Stimulated activated CD8-positive, alpha-beta memory T cell treated with anti-CD3 and anti-CD28 coated beads, Interleukin-7, amount 100 ng/mL, for 1 hour (primary cell): ENCODE measurements around the gene LRRC75A.

Source experiments
- DNase-seq, 2 donors: peaks; one replicate each; pipeline ENCODE4 v3.0.0-alpha.2; 2020; ENCODE audit warnings: low read depth in 2 of 2

LRRC75A gene

GRCh38 chr17:16494059-16494458 is 2.1 kb upstream of the LRRC75A start:
- DNase-seq: no peak

GRCh38 chr17:16493531-16494046 is 1.6 kb upstream of the LRRC75A start:
- no peak for DNase-seq

- no peak for DNase-seq
These were observed 879 bp upstream of the LRRC75A start for GRCh38 chr17:16492613-16493530.

GRCh38 chr17:16491131-16491702 is 776 bp downstream of the LRRC75A start:
- no peak for DNase-seq

GRCh38 chr17:16489431-16489830 is 2.6 kb downstream of the LRRC75A start:
- DNase-seq: no peak

GRCh38 chr17:16488968-16489337 is 3.0 kb downstream of the LRRC75A start:
- no peak for DNase-seq

- no peak for DNase-seq
These were observed 3.6 kb downstream of the LRRC75A start for GRCh38 chr17:16488186-16488967.

GRCh38 chr17:16486373-16487250 is 5.4 kb downstream of the LRRC75A start:
- DNase-seq: no peak

GRCh38 chr17:16484445-16485175 is 7.4 kb downstream of the LRRC75A start:
- DNase-seq: no peak

GRCh38 chr17:16483021-16483645 is 8.9 kb downstream of the LRRC75A start:
- DNase-seq: no peak

- no peak for DNase-seq
These were observed 9.7 kb downstream of the LRRC75A start for GRCh38 chr17:16482253-16482652.

- no peak for DNase-seq
These were observed 11.0 kb downstream of the LRRC75A start for GRCh38 chr17:16480995-16481394.

GRCh38 chr17:16479264-16479663 is 12.7 kb downstream of the LRRC75A start:
- no peak for DNase-seq

GRCh38 chr17:16478649-16479048 is 13.3 kb downstream of the LRRC75A start:
- DNase-seq: no peak

GRCh38 chr17:16477666-16478065 is 14.3 kb downstream of the LRRC75A start:
- DNase-seq: no peak

- no peak for DNase-seq
These were observed 14.7 kb downstream of the LRRC75A start for GRCh38 chr17:16477255-16477654.

GRCh38 chr17:16475179-16475704 is 16.8 kb downstream of the LRRC75A start:
- DNase-seq: no peak

- DNase-seq: no peak
These were observed 17.8 kb downstream of the LRRC75A start for GRCh38 chr17:16474012-16474725.
